IMR-90 (cell line): ENCODE data around the gene MBTPS1. TPM values are rescaled to one million over a fixed set of nuclear protein-coding genes. Genes with fewer than 3 reads are reported as not detected.

ENCODE experiments used
- ATAC-seq: fragments of 200-7000 bp; cut with Tn5 transposase; 2 replicates; pipeline ENCODE4 v1.9.1; 2020; ENCODE audit warnings: low read depth, mild to moderate bottlenecking, moderate library complexity
- BruUV-seq: library from RNA; stranded (reverse); fragments of 400-500 nt; replicated peaks from 2 replicates; lab custom pipeline; 2021; lab: Mats Ljungman, UMichigan
- CTCF ChIA-PET: fragments of 300-600 bp; formaldehyde crosslinking; extraction: SDS; loops from one replicate; lab custom pipeline; 2021; ENCODE audit warnings: antibody characterized with exemption; lab: Yijun Ruan, JAX
- POLR2A ChIA-PET: fragments of 300-600 bp; sonication (Branson Sonifier 250); formaldehyde crosslinking; loops from one replicate; lab custom pipeline; 2022; ENCODE audit warnings: antibody characterized with exemption; ENCODE audit not compliant: unreplicated experiment; lab: Charles Lee
- DNase-seq: peaks from one replicate; pipeline ENCODE4 v3.0.0; 2013
- H2AFZ ChIP-seq: replicated peaks from 2 replicates; pipeline ENCODE3; 2013; ENCODE audit warnings: low read length, mild to moderate bottlenecking; ENCODE audit not compliant: poor library complexity
- H2AK5ac ChIP-seq: 2 replicates; pipeline ENCODE4 v1.6.1; 2013; ENCODE audit warnings: low read depth, low read length, inconsistent platforms
- H2AK9ac ChIP-seq: replicated peaks from 2 replicates; pipeline ENCODE3; 2013; ENCODE audit warnings: mild to moderate bottlenecking, low read depth, low read length, moderate library complexity; ENCODE audit not compliant: poor library complexity
- H2BK120ac ChIP-seq: 2 replicates; pipeline ENCODE4 v1.6.1; 2013; ENCODE audit warnings: low read depth, low read length, inconsistent platforms
- H2BK15ac ChIP-seq: 3 replicates; pipeline ENCODE4 v1.6.1; 2013; ENCODE audit warnings: low read depth, low read length, inconsistent platforms
- H2BK20ac ChIP-seq: 2 replicates; pipeline ENCODE4 v1.6.1; 2013; ENCODE audit warnings: low read depth, mild to moderate bottlenecking, inconsistent platforms, low read length, moderate library complexity
- H2BK5ac ChIP-seq: 2 replicates; pipeline ENCODE4 v1.6.1; 2013; ENCODE audit warnings: mild to moderate bottlenecking, low read depth, low read length, inconsistent platforms; ENCODE audit not compliant: poor library complexity, severe bottlenecking
- H3K14ac ChIP-seq: replicated peaks from 2 replicates; pipeline ENCODE4 v1.6.1; 2013; ENCODE audit warnings: low read depth, low read length, inconsistent platforms
- H3K18ac ChIP-seq: 2 replicates; pipeline ENCODE4 v1.6.1; 2013; ENCODE audit warnings: low read depth, low read length, control low read depth
- H3K23ac ChIP-seq: 2 replicates; pipeline ENCODE4 v1.6.1; 2013; ENCODE audit warnings: low read depth, low read length, inconsistent platforms
- H3K27ac ChIP-seq: 2 replicates; pipeline ENCODE4 v1.5.1; 2013; ENCODE audit warnings: mild to moderate bottlenecking, control low read depth, low read length; ENCODE audit not compliant: insufficient read depth
- H3K27me3 ChIP-seq: 2 replicates; pipeline ENCODE4 v1.6.1; 2013; ENCODE audit warnings: low read length; ENCODE audit not compliant: control insufficient read depth, insufficient read depth
- H3K36me3 ChIP-seq: 2 replicates; pipeline ENCODE4 v1.6.1; 2013; ENCODE audit warnings: low read length, mixed read lengths; ENCODE audit not compliant: control insufficient read depth, insufficient read depth
- H3K4ac ChIP-seq: 2 replicates; pipeline ENCODE4 v1.6.1; 2013; ENCODE audit warnings: low read depth, low read length, inconsistent platforms
- H3K4me1 ChIP-seq: 2 replicates; pipeline ENCODE4 v1.6.1; 2013; ENCODE audit warnings: low read length, mixed read lengths; ENCODE audit not compliant: control insufficient read depth, insufficient read depth
- H3K4me2 ChIP-seq: 2 replicates; pipeline ENCODE4 v1.6.1; 2013; ENCODE audit warnings: low read depth, mild to moderate bottlenecking, control low read depth, low read length, moderate library complexity
- H3K4me3 ChIP-seq: 2 replicates; pipeline ENCODE4 v1.5.1; 2013; ENCODE audit warnings: low read depth, mild to moderate bottlenecking, control low read depth, low read length, moderate library complexity; ENCODE audit not compliant: insufficient read depth
- H3K56ac ChIP-seq: 2 replicates; pipeline ENCODE4 v1.6.1; 2013; ENCODE audit warnings: low read length, inconsistent platforms; ENCODE audit not compliant: insufficient read depth; ENCODE audit errors: extremely low read depth
- H3K79me1 ChIP-seq, 2 experiments: 2 replicates each; pipeline ENCODE4 v1.6.1; 2013; ENCODE audit warnings: low read length in 2 of 2, inconsistent platforms in 1 of 2, low read depth in 1 of 2
- H3K9ac ChIP-seq: 2 replicates; pipeline ENCODE4 v1.6.1; 2013; ENCODE audit warnings: low read depth, low read length, control low read depth
- H3K9me1 ChIP-seq: 2 replicates; pipeline ENCODE4 v1.6.1; 2013; ENCODE audit warnings: low read length, inconsistent platforms; ENCODE audit not compliant: insufficient read depth
- H3K9me3 ChIP-seq: 2 replicates; pipeline ENCODE4 v1.6.1; 2013; ENCODE audit warnings: low read length; ENCODE audit not compliant: control insufficient read depth, insufficient read depth
- H4K20me1 ChIP-seq: 2 replicates; pipeline ENCODE4 v1.6.1; 2013; ENCODE audit warnings: low read length, inconsistent platforms; ENCODE audit not compliant: insufficient read depth
- H4K5ac ChIP-seq: 2 replicates; pipeline ENCODE4 v1.6.1; 2013; ENCODE audit warnings: mild to moderate bottlenecking, low read depth, low read length, control low read depth
- H4K8ac ChIP-seq, 2 experiments: 2 replicates each; pipeline ENCODE4 v1.6.1; 2013; ENCODE audit warnings: low read depth in 2 of 2, low read length in 2 of 2, control low read depth in 1 of 2, inconsistent platforms in 1 of 2
- H4K91ac ChIP-seq: 2 replicates; pipeline ENCODE4 v1.6.1; 2013; ENCODE audit warnings: low read depth, low read length, inconsistent platforms; ENCODE audit not compliant: insufficient read depth
- FOS ChIP-seq: fragments of 150-350 bp; IDR thresholded peaks from 2 replicates; pipeline ENCODE4 v1.6.1; 2016; ENCODE audit warnings: low read depth, low read length
- SMC3 ChIP-seq: fragments of 150-350 bp; IDR thresholded peaks from 2 replicates; pipeline ENCODE4 v1.6.1; 2016; ENCODE audit warnings: low read depth, mild to moderate bottlenecking, antibody characterized with exemption, low read length, moderate library complexity
- WGBS, 2 experiments: methylation state at CpG; one replicate each; pipeline versions ENCODE4 v1.1.5 to v1.1.7; 2013; ENCODE audit warnings: missing lambda C conversion rate in 2 of 2; ENCODE audit not compliant: insufficient read length in 1 of 2; ENCODE audit errors: extremely low coverage in 2 of 2; 5-methylcytosine and 5-hydroxymethylcytosine counted together
- dilution Hi-C: fragments of 300-500 bp; cut with HindIII; formaldehyde crosslinking; loops from one replicate; pipeline ENCODE4 v1.14.3; 2018; ENCODE audit warnings: low sequenced_read_pairs; ENCODE audit not compliant: unreplicated experiment
- in situ Hi-C: fragments of 300-500 bp; cut with MboI; formaldehyde crosslinking; loops from 3 replicates; pipeline ENCODE4 v1.14.3; 2019; ENCODE audit warnings: low sequenced_read_pairs, inconsistent platforms, mixed read lengths
- intact Hi-C: fragments of 100-400 bp; cut with micrococcal nuclease; formaldehyde crosslinking; loops from 2 replicates; pipeline ENCODE4 v1.10.0; 2022
- polyA plus RNA-seq, 3 experiments: library from polyadenylated mRNA; depleted of rRNA; stranded (reverse); fragments of >200 nt; gene quantifications; 2 replicates each; pipeline ENCODE4 v1.2.3, GENCODE V29; 2012; ENCODE audit warnings: low replicate concordance in 1 of 3
- total RNA-seq: library from RNA; depleted of rRNA; stranded (reverse); fragments of >200 nt; gene quantifications from 2 replicates; pipeline ENCODE4 v1.2.3, GENCODE V29; 2012

MBTPS1 gene
- total and polyA plus RNA-seq, 2 of the 4 experiments (the other 2 are of a cell fraction) = 59.0 to 70.4 TPM

DNA sequence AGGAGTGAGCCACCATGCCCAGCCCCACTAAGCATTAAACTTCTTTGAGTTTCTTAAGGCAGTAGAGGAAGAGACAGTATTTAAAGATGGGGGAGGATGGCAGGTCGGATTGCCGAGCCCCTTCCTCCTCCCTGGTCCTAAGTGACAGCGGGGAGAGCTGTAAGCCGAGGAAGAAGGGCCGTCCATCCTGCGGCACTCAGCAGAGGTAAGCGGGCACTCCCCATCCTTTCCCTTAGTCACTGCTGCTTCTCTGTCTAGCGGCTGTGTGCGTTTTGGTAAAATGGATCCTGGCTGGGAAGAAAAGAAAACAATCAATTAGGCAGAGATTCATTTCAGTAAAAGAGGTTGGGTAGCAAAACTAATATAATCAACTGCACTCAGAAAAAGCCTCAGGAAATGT, 42.3 kb upstream of the MBTPS1 start:
- in situ Hi-C loops = no loop called here
- H3K79me1 ChIP-seq = no peaks in the 10 kb centered on the region
- H4K8ac ChIP-seq = no peak overlapping the region
- H3K4me1 ChIP-seq = no peaks in the 10 kb centered on the region
- H3K36me3 ChIP-seq = no peaks in the 10 kb centered on the region
- no peaks in the 10 kb centered on the region for H3K9me1 ChIP-seq
- dilution Hi-C loops = no loop called here
- ChIA-PET POLR2A (no interaction called here), CTCF (no interaction called here)
- H2BK15ac ChIP-seq = no peak overlapping the region
- peaks cover 36% of the 10 kb centered on the region for H3K27me3 ChIP-seq
- H2AK5ac ChIP-seq = no peak overlapping the region
- H2AK9ac ChIP-seq = no peak overlapping the region
- H2AFZ ChIP-seq = no peak overlapping the region
- H3K4me2 ChIP-seq = no peak overlapping the region
- H3K9me3 ChIP-seq = peaks cover 2% of the 10 kb centered on the region; the same call in 1 of the 2 replicates
- WGBS, 2 experiments = no CpG with 5 or more reads among the region's 9 CpGs
- intact Hi-C loops = no loop called here
- H2BK20ac ChIP-seq = no peak overlapping the region
- DNase-seq (no peak), ATAC-seq (peak; percentile 59)
- no peak overlapping the region for H4K5ac ChIP-seq
- TF ChIP-seq FOS (no peak), SMC3 (no peak)
- H3K56ac ChIP-seq = no peak overlapping the region
- H4K91ac ChIP-seq = no peak overlapping the region
- no peak overlapping the region for H2BK5ac ChIP-seq
- no peaks in the 10 kb centered on the region for H4K20me1 ChIP-seq
- BruUV-seq = no TSS peak
- H3K14ac ChIP-seq = no peak overlapping the region
- no peak overlapping the region for H3K4me3 ChIP-seq
- H2BK120ac ChIP-seq = no peak overlapping the region
- H3K23ac ChIP-seq = no peak overlapping the region
- H3K18ac ChIP-seq = no peak overlapping the region
- H3K4ac ChIP-seq = no peak overlapping the region
- H3K9ac ChIP-seq = no peak overlapping the region
- no peak overlapping the region for H3K27ac ChIP-seq
